PC-9 (cell line): ENCODE results near the gene UBE2G2. TPM values are rescaled to one million over a fixed set of nuclear protein-coding genes. Genes with fewer than 3 reads are reported as not detected.

Experiments
- BruUV-seq: library from RNA; stranded (reverse); fragments of 400-500 nt; replicated peaks from 2 replicates; lab custom pipeline; 2021; lab: Mats Ljungman, UMichigan
- CTCF ChIA-PET: fragments of 300-600 bp; sonication (Branson Sonifier 250); formaldehyde crosslinking; loops from one replicate; lab custom pipeline; 2022; ENCODE audit warnings: antibody characterized with exemption; lab: Charles Lee
- POLR2A ChIA-PET: fragments of 300-600 bp; sonication (Branson Sonifier 250); formaldehyde crosslinking; loops from one replicate; lab custom pipeline; 2022; ENCODE audit warnings: antibody characterized with exemption; ENCODE audit not compliant: unreplicated experiment; lab: Charles Lee
- DNase-seq, 2 experiments: peaks; one replicate each; pipeline versions ENCODE4 v3.0.0 to v3.0.0-alpha.2; 2015 to 2022; ENCODE audit warnings: mixed read lengths in 1 of 2
- H2AFZ ChIP-seq: fragments of 200-600 bp; sonication (generic); 2 replicates; pipeline ENCODE4 v1.8.1; 2017; ENCODE audit warnings: antibody characterized with exemption
- H3F3A ChIP-seq: fragments of 200-600 bp; sonication (generic); 2 replicates; pipeline ENCODE4 v1.8.1; 2017; ENCODE audit warnings: antibody characterized with exemption, mild to moderate bottlenecking, low read depth; ENCODE audit not compliant: insufficient read depth
- H3K27ac ChIP-seq: fragments of 200-600 bp; sonication (generic); 2 replicates; pipeline ENCODE4 v1.6.1; 2016; ENCODE audit warnings: mixed run types
- H3K27me3 ChIP-seq: fragments of 200-600 bp; sonication (generic); 2 replicates; pipeline ENCODE4 v1.6.1; 2016; ENCODE audit warnings: low read depth, mixed run types; ENCODE audit not compliant: insufficient read depth
- H3K36me3 ChIP-seq: fragments of 200-600 bp; sonication (generic); 2 replicates; pipeline ENCODE4 v1.6.1; 2016; ENCODE audit warnings: low read depth, mixed run types
- H3K4me1 ChIP-seq: fragments of 200-600 bp; sonication (generic); replicated peaks from 2 replicates; pipeline ENCODE4 v1.6.1; 2016; ENCODE audit warnings: mixed run types; ENCODE audit not compliant: insufficient read depth
- H3K4me2 ChIP-seq: fragments of 200-600 bp; sonication (generic); 2 replicates; pipeline ENCODE4 v1.6.1; 2017; ENCODE audit warnings: mixed run types
- H3K4me3 ChIP-seq: fragments of 200-600 bp; sonication (generic); 2 replicates; pipeline ENCODE4 v1.6.1; 2016; ENCODE audit warnings: mixed run types
- H3K79me2 ChIP-seq: fragments of 200-600 bp; sonication (generic); 2 replicates; pipeline ENCODE4 v1.6.1; 2017; ENCODE audit warnings: low read depth, mixed run types
- H3K9me2 ChIP-seq: fragments of 200-600 bp; sonication (generic); 2 replicates; pipeline ENCODE4 v1.8.1; 2017; ENCODE audit warnings: mild to moderate bottlenecking; ENCODE audit not compliant: insufficient read depth
- H3K9me3 ChIP-seq: fragments of 200-600 bp; sonication (generic); 2 replicates; pipeline ENCODE4 v1.8.1; 2016; ENCODE audit warnings: low read depth; ENCODE audit not compliant: insufficient read depth
- H4K20me1 ChIP-seq: fragments of 200-600 bp; sonication (generic); 2 replicates; pipeline ENCODE4 v1.8.1; 2017; ENCODE audit not compliant: insufficient read depth
- EZH2 ChIP-seq: fragments of 200-600 bp; sonication (generic); IDR thresholded peaks from 2 replicates; pipeline ENCODE4 v1.8.0; 2017; ENCODE audit warnings: antibody characterized with exemption, low read depth
- intact Hi-C: fragments of 100-400 bp; cut with micrococcal nuclease; formaldehyde crosslinking; loops from one replicate; pipeline ENCODE4 v1.10.0; 2022; ENCODE audit not compliant: unreplicated experiment
- total RNA-seq: library from RNA; stranded (reverse); gene quantifications from 2 replicates; pipeline ENCODE4 v1.2.3, GENCODE V29; 2021
- TF ChIP-seq, protein P1 (sequence below): fragments of 200-600 bp; sonication (generic); conservative IDR thresholded peaks from 2 replicates; pipeline ENCODE4 v1.6.1; 2017; ENCODE audit warnings: mixed run types, antibody characterized with exemption, mild to moderate bottlenecking, moderate library complexity

The UBE2G2 gene
- total RNA-seq, 1 experiment from 2014 or later = 51.9 TPM

DNA sequence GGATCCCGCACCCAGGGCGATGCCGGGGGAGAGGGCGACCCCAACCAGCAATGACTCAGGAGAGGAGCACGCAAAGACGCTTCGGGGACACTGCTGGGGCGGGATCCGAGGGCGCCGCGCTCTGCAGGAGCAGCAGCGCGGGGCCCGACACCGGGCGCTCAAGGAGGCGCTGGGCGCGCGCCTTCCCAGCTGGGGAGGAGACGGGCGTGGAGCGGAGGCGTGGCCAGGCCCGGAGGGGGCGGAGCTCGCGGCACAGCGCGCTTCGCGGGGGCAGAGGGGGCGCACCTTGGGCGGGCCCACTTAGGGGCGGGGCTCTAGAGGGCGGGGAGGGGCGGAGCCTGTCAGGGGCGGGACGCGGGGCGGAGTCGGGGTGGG is 15.9 kb upstream of the UBE2G2 start:
- H3K27me3 ChIP-seq = no peaks in the 10 kb centered on the region
- H3K27ac ChIP-seq = no peak overlapping the region
- POLR2A ChIA-PET = no interaction called here
- intact Hi-C loops = loop anchor here (5.0 kb wide), 1 partner anchor 55 kb away; the partner anchor contains the start of gene PTTG1IP
- peaks cover 18% of the 10 kb centered on the region for H3K79me2 ChIP-seq
- peaks cover 4% of the 10 kb centered on the region; the same call in 1 of the 2 replicates for H3F3A ChIP-seq
- DNase-seq = peak in 1 of 2 experiments; percentile 87
- H2AFZ ChIP-seq = no peak overlapping the region
- H3K36me3 ChIP-seq = no peaks in the 10 kb centered on the region
- H3K4me3 ChIP-seq = peak overlapping the region; percentile 55; the same call in 1 of the 2 replicates
- H3K4me1 ChIP-seq = no peaks in the 10 kb centered on the region; the same call in 1 of the 2 replicates
- H3K9me3 ChIP-seq = no peaks in the 10 kb centered on the region
- CTCF ChIA-PET = no interaction called here
- no TSS peak for BruUV-seq
- TF ChIP-seq EZH2 = no peak
- TF ChIP-seq, protein P1, sequence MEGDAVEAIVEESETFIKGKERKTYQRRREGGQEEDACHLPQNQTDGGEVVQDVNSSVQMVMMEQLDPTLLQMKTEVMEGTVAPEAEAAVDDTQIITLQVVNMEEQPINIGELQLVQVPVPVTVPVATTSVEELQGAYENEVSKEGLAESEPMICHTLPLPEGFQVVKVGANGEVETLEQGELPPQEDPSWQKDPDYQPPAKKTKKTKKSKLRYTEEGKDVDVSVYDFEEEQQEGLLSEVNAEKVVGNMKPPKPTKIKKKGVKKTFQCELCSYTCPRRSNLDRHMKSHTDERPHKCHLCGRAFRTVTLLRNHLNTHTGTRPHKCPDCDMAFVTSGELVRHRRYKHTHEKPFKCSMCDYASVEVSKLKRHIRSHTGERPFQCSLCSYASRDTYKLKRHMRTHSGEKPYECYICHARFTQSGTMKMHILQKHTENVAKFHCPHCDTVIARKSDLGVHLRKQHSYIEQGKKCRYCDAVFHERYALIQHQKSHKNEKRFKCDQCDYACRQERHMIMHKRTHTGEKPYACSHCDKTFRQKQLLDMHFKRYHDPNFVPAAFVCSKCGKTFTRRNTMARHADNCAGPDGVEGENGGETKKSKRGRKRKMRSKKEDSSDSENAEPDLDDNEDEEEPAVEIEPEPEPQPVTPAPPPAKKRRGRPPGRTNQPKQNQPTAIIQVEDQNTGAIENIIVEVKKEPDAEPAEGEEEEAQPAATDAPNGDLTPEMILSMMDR = no peak
- H3K4me2 ChIP-seq = peak overlapping the region; percentile 79
- H4K20me1 ChIP-seq = peaks cover 24% of the 10 kb centered on the region; the same call in 1 of the 2 replicates
- no peaks in the 10 kb centered on the region for H3K9me2 ChIP-seq

DNA sequence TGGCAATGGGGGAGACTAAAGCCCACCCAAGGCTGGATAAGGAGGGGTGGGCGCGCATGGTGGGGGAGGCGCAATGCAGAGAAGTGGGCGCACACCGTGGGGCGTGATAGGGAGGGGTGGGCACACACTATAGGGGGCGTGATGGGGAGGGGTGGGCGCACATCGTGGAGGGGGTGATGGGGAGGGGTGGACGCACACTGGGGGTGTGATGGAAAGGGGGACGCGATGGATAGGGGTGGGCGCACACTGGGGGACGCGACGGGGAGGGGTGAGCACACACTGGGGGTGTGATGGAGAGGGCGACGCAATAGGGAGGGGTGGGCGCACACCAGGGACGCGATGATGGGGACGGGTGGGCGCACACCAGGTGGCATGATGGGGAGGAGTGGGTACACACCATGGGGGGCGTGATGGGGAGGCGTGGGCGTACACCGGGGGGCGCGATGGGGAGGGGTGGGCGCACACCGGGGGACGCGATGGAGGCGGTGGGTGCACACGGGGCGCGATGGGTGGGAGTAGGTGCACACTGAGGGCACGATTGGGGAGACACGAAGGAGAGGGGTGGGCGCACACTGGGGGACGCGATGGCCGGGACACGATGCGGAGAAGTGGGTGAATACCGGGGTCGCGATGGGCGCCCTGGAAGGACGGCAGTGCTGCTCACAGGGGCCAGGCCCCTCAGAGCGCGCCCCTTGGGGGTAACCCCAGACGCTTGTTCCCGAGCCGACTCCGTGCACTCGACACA is 15.3 kb upstream of the UBE2G2 start:
- Histone ChIP-seq H3K36me3 (no peaks in the 10 kb centered on the region), H3K4me3 (peak overlapping the region; percentile 55; the same call in 1 of the 2 replicates), H3K27ac (no peak overlapping the region), H3K9me2 (no peaks in the 10 kb centered on the region), H4K20me1 (peaks cover 25% of the 10 kb centered on the region; the same call in 1 of the 2 replicates), H2AFZ (no peak overlapping the region), H3K9me3 (no peaks in the 10 kb centered on the region), H3K4me2 (peak overlapping the region; percentile 79), H3K79me2 (peaks cover 21% of the 10 kb centered on the region), H3F3A (peaks cover 4% of the 10 kb centered on the region; the same call in 1 of the 2 replicates), H3K27me3 (no peaks in the 10 kb centered on the region), H3K4me1 (no peaks in the 10 kb centered on the region; the same call in 1 of the 2 replicates)
- intact Hi-C loops = loop anchor here (5.0 kb wide), 1 partner anchor 55 kb away; the partner anchor contains the start of gene PTTG1IP
- POLR2A ChIA-PET = no interaction called here
- no peak for DNase-seq
- TF ChIP-seq, protein P1 = no peak
- no peak for TF ChIP-seq EZH2
- CTCF ChIA-PET = no interaction called here
- BruUV-seq = no TSS peak

DNA sequence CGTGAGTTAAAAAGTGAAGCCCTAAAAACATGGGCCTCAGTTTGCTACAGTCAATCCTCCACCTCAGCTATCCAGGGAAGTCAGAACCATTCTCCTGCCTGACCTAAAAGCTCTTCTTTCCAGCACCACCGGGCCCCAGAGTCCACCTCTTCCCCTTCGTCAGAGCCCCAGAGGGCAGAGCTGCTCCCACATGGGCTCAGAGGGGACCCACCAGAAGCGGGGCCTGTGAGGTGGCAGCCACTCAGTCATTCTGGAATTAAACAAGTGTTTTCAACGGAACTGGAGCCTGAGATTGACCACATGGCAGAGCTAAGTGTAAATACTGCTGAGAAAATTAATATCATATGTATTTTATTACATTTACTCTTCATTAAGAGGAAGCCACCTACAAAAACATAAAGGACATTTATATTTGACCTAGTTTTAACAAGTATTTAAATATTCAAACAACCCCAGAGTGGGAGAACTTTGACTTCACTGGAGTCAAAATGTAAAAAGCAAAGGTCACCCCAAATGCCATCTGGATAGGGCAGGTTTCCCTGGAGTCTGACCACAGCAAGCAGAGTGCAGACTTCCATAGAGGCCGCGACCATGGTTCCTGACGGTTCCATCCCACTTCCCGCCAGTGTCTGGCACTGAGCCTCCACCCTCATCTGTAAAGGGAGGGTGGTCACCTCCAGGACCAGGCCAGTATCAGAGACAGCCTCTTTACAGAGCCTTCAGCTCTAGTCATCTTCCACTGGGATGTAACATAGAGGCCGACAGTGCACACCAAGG is 14.4 kb upstream of the UBE2G2 start:
- intact Hi-C loops = loop anchor here (5.0 kb wide), 1 partner anchor 56 kb away; the partner anchor contains the start of gene PTTG1IP
- no peaks in the 10 kb centered on the region for H3K27me3 ChIP-seq
- DNase-seq = no peak
- H3K79me2 ChIP-seq = peaks cover 25% of the 10 kb centered on the region
- no peak for TF ChIP-seq EZH2
- TF ChIP-seq, protein P1 = no peak
- H3K9me2 ChIP-seq = no peaks in the 10 kb centered on the region
- no peak overlapping the region for H3K4me2 ChIP-seq
- TSS peak; percentile 27 for BruUV-seq
- no peaks in the 10 kb centered on the region for H3K9me3 ChIP-seq
- no peaks in the 10 kb centered on the region; the same call in 1 of the 2 replicates for H3K4me1 ChIP-seq
- no peak overlapping the region for H3K4me3 ChIP-seq
- H3K36me3 ChIP-seq = no peaks in the 10 kb centered on the region
- peaks cover 4% of the 10 kb centered on the region; the same call in 1 of the 2 replicates for H3F3A ChIP-seq
- peaks cover 25% of the 10 kb centered on the region; the same call in 1 of the 2 replicates for H4K20me1 ChIP-seq
- no peak overlapping the region for H2AFZ ChIP-seq
- CTCF ChIA-PET = no interaction called here
- POLR2A ChIA-PET = no interaction called here
- H3K27ac ChIP-seq = no peak overlapping the region
